T-cell (primary cell): Measurements from ENCODE around the gene LTB4R2. TPM values are rescaled to one million over a fixed set of nuclear protein-coding genes. Genes with fewer than 3 reads are reported as not detected.

Experiments
- ATAC-seq, 4 experiments: fragments of 200-7000 bp in 3 of 4; fragments of 150-1000 bp in 1 of 4; cut with Tn5 transposase; replicated peaks in 1 of 4; 1 replicate in 3 of 4; 2 replicates in 1 of 4; pipeline ENCODE4 v1.10.0; 2021; ENCODE audit warnings: moderate library complexity in 3 of 4, mild to moderate bottlenecking in 2 of 4, moderate number of reproducible peaks in 1 of 4
- CTCF ChIA-PET, 2 donors: fragments of 300-600 bp; sonication (Branson Sonifier 250); formaldehyde crosslinking; loops; one replicate each; lab custom pipeline; 2022; ENCODE audit warnings: antibody characterized with exemption in 2 of 2; lab: Charles Lee
- POLR2A ChIA-PET, 2 donors: fragments of 300-600 bp; sonication (Branson Sonifier 250); formaldehyde crosslinking; loops; one replicate each; lab custom pipeline; 2022; ENCODE audit warnings: antibody characterized with exemption in 2 of 2; lab: Charles Lee
- DNase-seq, 35 experiments: peaks; one replicate each; pipeline versions ENCODE4 v3.0.0 to v3.0.0-alpha.2; 2013 to 2023
- H3K27ac ChIP-seq: one replicate; pipeline ENCODE4 v1.5.1; 2013; ENCODE audit warnings: low read length
- H3K27me3 ChIP-seq, 2 experiments: replicated peaks in 1 of 2; 1 replicate in 1 of 2; 2 replicates in 1 of 2; pipeline versions ENCODE4 v1.6.1 to v1.7.0; 2013; ENCODE audit warnings: low read length in 1 of 2, mixed read lengths in 1 of 2; ENCODE audit not compliant: control insufficient read depth in 2 of 2, insufficient read depth in 2 of 2; ENCODE audit errors: extremely low read depth in 1 of 2
- H3K36me3 ChIP-seq, 2 donors: 1 replicate in 1 of 2; 2 replicates in 1 of 2; pipeline versions ENCODE4 v1.6.1 to v1.7.0; 2013; ENCODE audit warnings: low read length in 1 of 2; ENCODE audit not compliant: control insufficient read depth in 2 of 2, insufficient read depth in 1 of 2; ENCODE audit errors: extremely low read depth in 1 of 2
- H3K4me1 ChIP-seq, 2 experiments: 1 replicate in 1 of 2; 2 replicates in 1 of 2; pipeline versions ENCODE4 v1.6.1 to v1.7.0; 2013; ENCODE audit warnings: low read length in 2 of 2, mixed read lengths in 1 of 2; ENCODE audit not compliant: insufficient read depth in 2 of 2, control insufficient read depth in 1 of 2; ENCODE audit errors: extremely low read depth in 1 of 2
- H3K4me3 ChIP-seq, 2 donors: 1 replicate in 1 of 2; 2 replicates in 1 of 2; pipeline versions ENCODE4 v1.5.1 to v1.7.0; 2013; ENCODE audit warnings: mild to moderate bottlenecking in 2 of 2, low read length in 1 of 2, moderate library complexity in 1 of 2; ENCODE audit not compliant: control insufficient read depth in 1 of 2; ENCODE audit errors: extremely low read depth in 1 of 2
- H3K9me3 ChIP-seq: 2 replicates; pipeline ENCODE4 v1.7.0; 2013
- H3K27ac Mint-ChIP-seq, 2 donors: one replicate each; pipeline ENCODE4 v1.8.0; 2020 to 2021; ENCODE audit warnings: mild to moderate bottlenecking in 2 of 2, mixed read lengths in 2 of 2
- H3K27me3 Mint-ChIP-seq, 2 donors: one replicate each; pipeline ENCODE4 v1.8.0; 2021 to 2022; ENCODE audit warnings: mixed read lengths in 2 of 2
- H3K36me3 Mint-ChIP-seq: one replicate; pipeline ENCODE4 v1.8.0; 2021; ENCODE audit warnings: mixed read lengths
- H3K4me1 Mint-ChIP-seq, 3 donors: one replicate each; pipeline ENCODE4 v1.8.0; 2020 to 2022; ENCODE audit warnings: mixed read lengths in 3 of 3, mild to moderate bottlenecking in 1 of 3
- H3K4me3 Mint-ChIP-seq, 3 donors: one replicate each; pipeline ENCODE4 v1.8.0; 2020 to 2022; ENCODE audit warnings: mild to moderate bottlenecking in 3 of 3, mixed read lengths in 3 of 3, moderate library complexity in 3 of 3
- H3K9me3 Mint-ChIP-seq, 3 donors: one replicate each; pipeline ENCODE4 v1.8.0; 2020 to 2022; ENCODE audit warnings: mixed read lengths in 3 of 3
- WGBS: methylation state at CpG from one replicate; pipeline ENCODE4 v1.1.5; 2013; ENCODE audit warnings: missing lambda C conversion rate; ENCODE audit not compliant: insufficient coverage; 5-methylcytosine and 5-hydroxymethylcytosine counted together
- total RNA-seq, 35 experiments: library from RNA in 6 of 35; stranded (reverse) in 6 of 35; fragments of 120-200 nt in 1 of 35; gene quantifications; one replicate each; pipeline versions ENCODE4 v1.2.1 to v1.2.4 and lab custom pipeline; 2013 to 2026

LTB4R2 gene
- total RNA-seq, 5 donors from 2014 or later (not counting 1 experiment from before 2014, with no cell fraction given) = 18.6 to 25.2 (median 20.3) TPM

DNA sequence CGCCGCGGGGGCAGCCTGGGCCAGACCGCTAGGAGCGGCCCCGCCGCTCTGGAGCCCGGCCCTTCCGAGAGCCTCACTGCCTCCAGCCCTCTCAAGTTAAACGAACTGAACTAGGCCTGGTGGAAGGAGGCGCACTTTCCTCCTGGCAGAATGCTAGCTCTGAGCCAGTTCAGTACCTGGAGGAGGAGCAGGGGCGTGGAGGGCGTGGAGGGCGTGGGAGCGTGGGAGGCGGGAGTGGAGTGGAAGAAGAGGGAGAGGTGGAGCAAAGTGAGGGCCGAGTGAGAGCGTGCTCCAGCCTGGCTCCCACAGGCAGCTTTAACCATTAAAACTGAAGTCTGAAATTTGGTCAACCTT lies 6.6 kb downstream of the LTB4R2 start:
- H3K27me3 ChIP-seq = no peaks in the 10 kb centered on the region
- ChIA-PET POLR2A (no interaction called here), CTCF (interaction anchor here in 1 of 2 donors (0.6 kb wide), 1 partner anchor 18 kb away, joined by 3 read pairs; no protein-coding TSS in a partner anchor)
- no peak overlapping the region for H3K4me3 ChIP-seq
- no peaks in the 10 kb centered on the region for H3K9me3 Mint-ChIP-seq
- ATAC-seq (no peak), DNase-seq (no peak)
- H3K27ac ChIP-seq = no peak overlapping the region
- peaks cover 47 to 51% (median 48%) of the 10 kb centered on the region in 3 donors for H3K4me1 Mint-ChIP-seq
- no peaks in the 10 kb centered on the region for H3K36me3 ChIP-seq
- no peak overlapping the region for H3K27ac Mint-ChIP-seq
- WGBS = 97% methylated on average over 11 of the region's 18 CpGs
- H3K9me3 ChIP-seq = no peaks in the 10 kb centered on the region
- H3K4me3 Mint-ChIP-seq = no peak overlapping the region
- peaks cover 29 to 45% of the 10 kb centered on the region in 2 experiments for H3K4me1 ChIP-seq
- H3K27me3 Mint-ChIP-seq = peaks cover 2 to 3% of the 10 kb centered on the region in 2 donors
- H3K36me3 Mint-ChIP-seq = peaks cover 4% of the 10 kb centered on the region

DNA sequence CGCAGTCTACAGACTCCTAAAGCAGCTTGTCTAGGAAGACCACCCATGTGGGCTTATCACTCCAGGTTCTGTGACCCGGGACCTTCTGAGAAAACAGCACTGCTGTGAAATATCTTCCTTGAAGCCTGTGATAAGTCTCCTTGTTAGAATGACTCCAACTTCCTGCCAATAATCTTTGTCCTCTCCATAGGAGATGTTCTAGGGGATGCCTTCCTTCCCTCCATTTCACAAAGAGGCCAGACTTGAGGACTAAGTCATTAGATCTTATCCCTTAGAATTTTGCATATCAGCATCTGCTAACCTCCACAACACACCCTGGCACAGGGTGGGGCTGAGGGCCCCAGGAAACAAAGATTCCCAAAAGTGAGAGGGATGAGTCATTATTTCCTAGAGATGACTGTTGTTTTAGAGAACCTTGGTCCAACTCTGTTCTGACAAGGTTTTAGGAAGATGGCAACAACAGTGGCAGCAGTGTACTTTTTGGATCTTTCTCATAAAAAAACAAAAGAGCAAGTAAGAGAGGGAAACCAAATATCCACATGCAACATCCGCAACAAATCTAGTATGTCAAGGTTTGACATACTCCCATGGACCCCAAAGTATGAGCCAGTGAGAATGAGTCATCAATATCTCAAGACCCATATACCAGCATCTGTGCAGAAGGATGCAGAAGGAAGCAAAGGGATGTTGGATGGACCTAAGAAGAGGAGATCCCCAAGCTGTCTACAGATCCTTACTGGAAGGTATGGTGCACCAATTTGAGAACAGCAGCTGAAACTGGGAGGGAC lies 7.4 kb downstream of the LTB4R2 start:
- H3K4me3 ChIP-seq = no peak overlapping the region
- Mint-ChIP-seq H3K9me3 (no peaks in the 10 kb centered on the region), H3K27ac (peak overlapping the region in 1 of 2 donors; percentile 28), H3K27me3 (peaks cover 2 to 3% of the 10 kb centered on the region in 2 donors), H3K4me1 (peaks cover 39 to 43% (median 40%) of the 10 kb centered on the region in 3 donors), H3K36me3 (peaks cover 4% of the 10 kb centered on the region), H3K4me3 (no peak overlapping the region)
- WGBS = 100% methylated on average over 2 of the region's 3 CpGs
- ATAC-seq = no peak
- H3K27ac ChIP-seq = no peak overlapping the region
- DNase-seq = no peak
- no peaks in the 10 kb centered on the region for H3K36me3 ChIP-seq
- peaks cover 23 to 37% of the 10 kb centered on the region in 2 experiments for H3K4me1 ChIP-seq
- peaks cover 0 to 6% of the 10 kb centered on the region in 2 experiments for H3K27me3 ChIP-seq
- POLR2A ChIA-PET = no interaction called here
- H3K9me3 ChIP-seq = no peaks in the 10 kb centered on the region
- CTCF ChIA-PET = no interaction called here

DNA sequence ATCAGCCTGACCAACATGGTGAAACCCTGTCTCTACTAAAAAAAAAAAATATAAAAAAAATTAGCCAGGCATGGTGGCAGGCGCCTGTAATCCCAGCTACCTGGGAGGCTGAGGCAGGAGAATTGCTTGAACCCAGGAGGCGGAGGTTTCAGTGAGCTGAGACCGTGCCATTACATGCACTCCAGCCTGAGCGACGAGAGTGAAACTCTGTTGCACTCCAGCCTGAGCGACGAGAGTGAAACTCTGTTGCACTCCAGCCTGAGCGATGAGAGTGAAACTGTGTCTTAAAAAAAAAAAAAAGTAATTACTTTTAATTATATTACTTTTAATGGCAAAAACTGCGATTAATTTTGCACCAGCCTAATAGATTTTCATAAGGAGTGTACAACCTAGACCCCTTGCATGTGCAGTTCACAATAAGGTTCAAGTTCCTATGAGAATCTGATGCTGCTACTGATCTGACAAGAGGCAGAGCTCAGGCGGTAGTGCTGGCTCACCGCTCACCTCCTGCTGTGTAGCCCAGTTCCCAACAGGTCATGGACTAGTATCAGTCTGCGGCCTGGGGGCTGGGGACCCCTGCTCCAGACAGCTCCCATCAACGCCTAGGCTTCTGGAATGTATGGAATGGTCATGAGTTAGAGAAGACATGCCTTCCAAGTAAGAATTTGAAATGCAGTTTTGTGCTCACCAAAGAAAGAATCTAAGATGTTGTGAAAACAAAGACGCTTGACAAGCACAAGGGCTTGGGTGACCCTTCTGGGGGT lies 11.5 kb downstream of the LTB4R2 start:
- Mint-ChIP-seq H3K9me3 (no peaks in the 10 kb centered on the region), H3K4me1 (peaks cover 4 to 10% (median 9%) of the 10 kb centered on the region in 3 donors), H3K36me3 (peaks cover 4% of the 10 kb centered on the region), H3K27me3 (peaks cover 3 to 7% of the 10 kb centered on the region in 2 donors), H3K4me3 (no peak overlapping the region), H3K27ac (no peak overlapping the region)
- Histone ChIP-seq H3K27me3 (peaks cover 0 to 25% of the 10 kb centered on the region in 2 experiments), H3K36me3 (no peaks in the 10 kb centered on the region), H3K9me3 (no peaks in the 10 kb centered on the region), H3K27ac (no peak overlapping the region), H3K4me3 (no peak overlapping the region), H3K4me1 (no peaks in the 10 kb centered on the region)
- POLR2A ChIA-PET = interaction anchor here in 1 of 2 donors (0.7 kb wide), 1 partner anchor 147 kb away, joined by 3 read pairs; no protein-coding TSS in a partner anchor
- CTCF ChIA-PET = interaction anchor here in 1 of 2 donors (1.0 kb wide), 1 partner anchor 110 kb away, joined by 4 read pairs; no protein-coding TSS in a partner anchor
- no peak for DNase-seq
- no peak for ATAC-seq
- WGBS = 86% methylated on average over 10 of the region's 14 CpGs

DNA sequence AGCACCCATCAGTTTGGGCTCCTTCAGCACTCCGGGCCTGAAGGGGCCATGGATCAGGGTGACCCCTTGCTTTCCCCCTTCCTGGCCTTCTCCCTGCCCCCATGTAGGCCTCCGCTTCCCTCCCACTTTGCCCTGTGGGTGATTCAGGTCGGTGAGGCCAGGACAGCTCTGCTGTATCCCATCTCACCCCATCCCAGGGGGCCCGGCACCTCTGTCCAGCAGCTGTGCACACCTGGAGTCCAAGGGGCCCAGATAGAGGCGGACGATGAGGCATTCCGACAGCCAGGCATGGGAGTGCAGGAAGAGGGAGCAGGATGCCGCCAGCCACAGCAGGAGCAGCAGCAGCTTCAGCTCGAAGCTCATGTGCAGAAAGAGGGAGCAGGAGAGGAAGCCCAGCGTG lies 12.7 kb downstream of the LTB4R2 start:
- Mint-ChIP-seq H3K4me1 (peaks cover 10 to 13% (median 12%) of the 10 kb centered on the region in 3 donors), H3K4me3 (no peak overlapping the region), H3K9me3 (no peaks in the 10 kb centered on the region), H3K36me3 (no peaks in the 10 kb centered on the region), H3K27me3 (peaks cover 3 to 7% of the 10 kb centered on the region in 2 donors), H3K27ac (no peak overlapping the region)
- Histone ChIP-seq H3K9me3 (no peaks in the 10 kb centered on the region), H3K27me3 (peaks cover 0 to 25% of the 10 kb centered on the region in 2 experiments), H3K4me1 (peaks cover 5 to 8% of the 10 kb centered on the region in 2 experiments), H3K4me3 (no peak overlapping the region), H3K27ac (no peak overlapping the region), H3K36me3 (no peaks in the 10 kb centered on the region)
- ChIA-PET CTCF (interaction anchor here (0.6 to 1.0 kb wide), 3 partner anchors 10 to 121 kb away, joined by 4 to 6 read pairs (median 5); no protein-coding TSS in a partner anchor), POLR2A (no interaction called here)
- ATAC-seq (no peak), DNase-seq (no peak)
- 85% methylated on average over 6 of the region's 10 CpGs for WGBS

DNA sequence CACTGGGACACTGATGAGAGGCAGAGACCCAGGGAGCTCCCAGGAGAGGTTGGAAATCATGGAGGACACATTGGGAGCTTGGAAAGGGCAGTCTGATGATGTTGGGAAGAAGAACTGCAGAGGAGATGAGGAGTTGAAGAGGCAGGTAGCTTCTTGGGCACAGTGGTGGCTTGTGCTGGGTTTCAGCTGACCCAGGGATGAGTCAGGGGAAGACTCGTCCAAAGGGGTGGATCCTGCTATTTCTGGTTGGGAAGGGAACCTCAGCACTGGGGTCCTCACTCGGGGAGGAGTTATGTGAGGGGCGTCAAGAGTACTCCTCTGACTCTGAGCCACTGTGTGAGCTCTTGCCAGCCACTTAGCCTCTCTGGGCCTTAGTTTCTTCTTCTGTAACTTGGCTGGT lies 13.4 kb downstream of the LTB4R2 start:
- POLR2A ChIA-PET = no interaction called here
- WGBS = 64% methylated on average over 3 of the region's 3 CpGs
- no peak overlapping the region for H3K27ac Mint-ChIP-seq

DNA sequence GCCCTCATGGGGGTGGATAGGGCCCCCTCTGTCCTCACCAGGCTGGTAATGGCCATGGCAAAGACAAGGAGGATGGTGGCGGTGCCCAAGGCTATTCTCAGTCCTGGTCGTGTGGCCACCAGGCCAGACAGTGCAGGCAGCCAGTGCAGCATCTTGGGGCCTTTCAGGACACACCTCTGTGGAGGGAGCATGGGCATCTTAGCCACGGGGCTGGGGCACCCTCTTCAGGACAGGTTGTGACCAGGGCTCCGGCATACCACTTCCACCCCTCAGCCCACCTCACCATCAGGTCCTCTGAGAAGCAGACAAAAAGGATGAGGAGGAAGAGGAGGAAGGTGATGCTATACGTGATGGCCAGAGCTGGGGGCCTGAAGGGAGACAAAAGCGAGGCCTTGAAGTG lies 14.1 kb downstream of the LTB4R2 start:
- no peak overlapping the region for H3K27ac ChIP-seq
- no peak overlapping the region for H3K27ac Mint-ChIP-seq
- ChIA-PET CTCF (no interaction called here), POLR2A (interaction anchor here in 1 of 2 donors (0.6 kb wide), 1 partner anchor 117 kb away, joined by 6 read pairs; no protein-coding TSS in a partner anchor)
- H3K36me3 ChIP-seq = no peaks in the 10 kb centered on the region
- H3K27me3 ChIP-seq = peaks cover 0 to 25% of the 10 kb centered on the region in 2 experiments
- ATAC-seq (no peak), DNase-seq (no peak)
- H3K9me3 ChIP-seq = no peaks in the 10 kb centered on the region
- H3K4me3 Mint-ChIP-seq = no peak overlapping the region
- peaks cover 5 to 21% of the 10 kb centered on the region in 2 experiments for H3K4me1 ChIP-seq
- no peaks in the 10 kb centered on the region for H3K9me3 Mint-ChIP-seq
- peaks cover 3 to 7% of the 10 kb centered on the region in 2 donors for H3K27me3 Mint-ChIP-seq
- no peaks in the 10 kb centered on the region for H3K36me3 Mint-ChIP-seq
- H3K4me1 Mint-ChIP-seq = peaks cover 14 to 25% (median 22%) of the 10 kb centered on the region in 3 donors
- WGBS = 75% methylated on average over 4 of the region's 6 CpGs
- no peak overlapping the region for H3K4me3 ChIP-seq

More for the DNA sequence above, 13.4 kb downstream of the LTB4R2 start:
- Mint-ChIP-seq H3K9me3 (no peaks in the 10 kb centered on the region), H3K4me1 (peaks cover 8 to 18% (median 15%) of the 10 kb centered on the region in 3 donors), H3K36me3 (no peaks in the 10 kb centered on the region), H3K27me3 (peaks cover 3 to 7% of the 10 kb centered on the region in 2 donors), H3K4me3 (no peak overlapping the region)
- DNase-seq = no peak
- Histone ChIP-seq H3K27me3 (peaks cover 0 to 25% of the 10 kb centered on the region in 2 experiments), H3K4me3 (no peak overlapping the region), H3K27ac (no peak overlapping the region), H3K36me3 (no peaks in the 10 kb centered on the region), H3K4me1 (peaks cover 5 to 14% of the 10 kb centered on the region in 2 experiments), H3K9me3 (no peaks in the 10 kb centered on the region)
- ATAC-seq = no peak
- CTCF ChIA-PET = no interaction called here
